Mucosa of descending colon (tissue), 3 donors: ENCODE data around the gene TTC38. TPM values are rescaled to one million over a fixed set of nuclear protein-coding genes. Genes with fewer than 3 reads are reported as not detected.

ENCODE experiments used
- ATAC-seq: fragments of 200-7000 bp; cut with Tn5 transposase; one replicate; pipeline ENCODE4 v1.9.1; 2020; ENCODE audit warnings: mild to moderate bottlenecking, moderate library complexity
- DNase-seq, 3 donors: peaks; one replicate each; pipeline ENCODE4 v3.0.0-alpha.2; 2020
- H3K36me3 ChIP-seq: fragments of 200-600 bp; one replicate; pipeline ENCODE4 v1.8.0; 2021; ENCODE audit warnings: low read depth, mild to moderate bottlenecking
- H3K4me1 ChIP-seq: fragments of 200-600 bp; one replicate; pipeline ENCODE4 v1.8.0; 2021; ENCODE audit warnings: low read depth, mild to moderate bottlenecking
- H3K4me3 ChIP-seq: fragments of 200-600 bp; one replicate; pipeline ENCODE4 v1.8.0; 2021; ENCODE audit warnings: mild to moderate bottlenecking
- H3K9me3 ChIP-seq: fragments of 200-600 bp; one replicate; pipeline ENCODE4 v1.8.0; 2021; ENCODE audit warnings: mild to moderate bottlenecking
- intact Hi-C, 2 donors: fragments of 100-400 bp; cut with DNase I in 1 of 2; cut with micrococcal nuclease in 1 of 2; formaldehyde crosslinking; loops; one replicate each; pipeline versions ENCODE4 v1.11.0 to v1.11.1; 2022; cut with DNase I, micrococcal nuclease
- total RNA-seq, 3 donors: library from RNA; stranded (reverse); fragmentation: NEBNext Ultra II Directional in 2 of 3; extraction: Animal tissue kit (Norgen Biotek cat#: 25700) in 2 of 3; gene quantifications; one replicate each; pipeline versions ENCODE4 v1.2.1 to v1.2.4, GENCODE V29; 2021 to 2023
- TF ChIP-seq, protein P1 (sequence below): fragments of 200-600 bp; IDR thresholded peaks from one replicate; pipeline ENCODE4 v1.8.0; 2022; ENCODE audit warnings: antibody characterized with exemption, mild to moderate bottlenecking
- donor health status: DM: no; HTN: no; CAD: no; lungs with moderate emphysema.
- donor health status: DM: no; HTN: no; CAD: no.
- donor health status: DM: no; HTN: yes; CAD: no.

The TTC38 gene
- total RNA-seq, 3 donors from 2014 or later, result 70.2 to 157 (median 90.7) TPM

DNA sequence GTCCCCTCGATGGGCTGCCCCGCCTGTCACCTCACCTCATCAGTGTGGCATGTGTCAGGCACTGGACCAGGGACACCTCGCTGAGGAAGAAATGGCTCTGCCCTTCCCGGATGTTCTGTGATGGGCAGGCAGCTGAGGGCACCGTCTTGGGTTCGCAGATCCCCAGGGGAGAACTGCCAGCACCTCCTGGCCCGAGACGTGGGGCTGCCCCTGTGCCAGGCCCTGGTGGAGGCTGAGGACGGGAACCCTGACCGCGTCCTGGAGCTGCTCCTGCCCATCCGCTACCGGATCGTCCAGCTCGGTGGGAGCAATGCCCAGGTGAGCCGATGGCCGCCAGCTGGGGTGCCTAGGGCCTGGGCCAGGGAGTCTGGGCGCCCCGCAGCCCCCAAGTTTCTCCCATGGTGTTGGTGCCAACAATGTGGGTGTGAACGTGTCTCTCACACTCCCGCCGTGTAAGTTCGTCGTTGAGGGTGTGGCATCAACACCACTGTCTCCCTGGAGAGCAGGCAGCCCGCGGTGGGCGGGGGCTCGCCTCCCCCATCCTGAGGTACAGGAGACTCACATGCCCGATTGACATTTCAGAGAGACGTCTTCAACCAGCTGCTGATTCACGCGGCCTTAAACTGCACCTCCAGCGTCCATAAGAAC lies 21.6 kb downstream of the TTC38 start:
- peaks cover 3% of the 10 kb centered on the region for H3K4me1 ChIP-seq
- no peak overlapping the region for H3K4me3 ChIP-seq
- TF ChIP-seq, protein P1, sequence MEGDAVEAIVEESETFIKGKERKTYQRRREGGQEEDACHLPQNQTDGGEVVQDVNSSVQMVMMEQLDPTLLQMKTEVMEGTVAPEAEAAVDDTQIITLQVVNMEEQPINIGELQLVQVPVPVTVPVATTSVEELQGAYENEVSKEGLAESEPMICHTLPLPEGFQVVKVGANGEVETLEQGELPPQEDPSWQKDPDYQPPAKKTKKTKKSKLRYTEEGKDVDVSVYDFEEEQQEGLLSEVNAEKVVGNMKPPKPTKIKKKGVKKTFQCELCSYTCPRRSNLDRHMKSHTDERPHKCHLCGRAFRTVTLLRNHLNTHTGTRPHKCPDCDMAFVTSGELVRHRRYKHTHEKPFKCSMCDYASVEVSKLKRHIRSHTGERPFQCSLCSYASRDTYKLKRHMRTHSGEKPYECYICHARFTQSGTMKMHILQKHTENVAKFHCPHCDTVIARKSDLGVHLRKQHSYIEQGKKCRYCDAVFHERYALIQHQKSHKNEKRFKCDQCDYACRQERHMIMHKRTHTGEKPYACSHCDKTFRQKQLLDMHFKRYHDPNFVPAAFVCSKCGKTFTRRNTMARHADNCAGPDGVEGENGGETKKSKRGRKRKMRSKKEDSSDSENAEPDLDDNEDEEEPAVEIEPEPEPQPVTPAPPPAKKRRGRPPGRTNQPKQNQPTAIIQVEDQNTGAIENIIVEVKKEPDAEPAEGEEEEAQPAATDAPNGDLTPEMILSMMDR, result no peak
- intact Hi-C loops, result no loop called here
- DNase-seq, result no peak
- ATAC-seq, result no peak
- peaks cover 9% of the 10 kb centered on the region for H3K36me3 ChIP-seq
- no peaks in the 10 kb centered on the region for H3K9me3 ChIP-seq

DNA sequence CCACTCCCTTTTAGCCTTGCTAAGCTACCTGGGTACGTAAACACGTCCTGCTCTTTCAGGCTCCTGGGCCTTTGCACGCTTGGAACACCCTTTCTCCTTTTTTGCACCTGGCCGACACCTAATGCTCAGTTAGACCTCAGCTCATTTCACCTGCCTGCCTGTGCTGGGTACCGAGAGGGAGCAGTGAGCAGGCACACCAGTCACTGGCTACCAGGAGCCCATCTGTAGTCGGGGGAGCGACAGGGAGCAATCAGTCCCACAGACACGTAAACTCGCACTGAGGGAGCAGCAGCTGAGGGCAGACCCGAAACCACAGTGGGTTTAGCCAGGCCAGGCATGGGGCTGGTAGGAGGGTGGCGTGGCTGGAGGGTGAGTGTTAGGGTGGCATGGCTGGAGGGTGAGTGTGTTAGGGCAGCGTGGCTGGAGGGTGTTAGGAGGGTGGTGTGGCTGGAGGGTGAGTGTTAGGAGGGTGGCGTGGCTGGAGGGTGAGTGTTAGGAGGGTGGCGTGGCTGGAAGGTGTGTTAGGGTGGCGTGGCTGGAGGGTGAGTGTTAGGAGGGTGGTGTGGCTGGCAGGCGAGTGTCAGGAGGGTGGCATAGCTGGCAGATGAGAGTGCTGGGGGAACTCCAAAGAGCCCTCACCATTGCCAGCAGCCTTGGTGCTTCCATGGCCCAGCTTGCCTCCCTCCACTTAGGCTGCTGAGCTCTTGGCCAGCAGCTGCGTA lies 22.5 kb downstream of the TTC38 start:
- intact Hi-C loops, result loop anchor here in 1 of 2 donors (10.0 kb wide), 1 partner anchor 295 kb away; no protein-coding TSS in a partner anchor
- H3K36me3 ChIP-seq, result peaks cover 9% of the 10 kb centered on the region
- H3K9me3 ChIP-seq, result no peaks in the 10 kb centered on the region
- DNase-seq, result no peak
- H3K4me1 ChIP-seq, result peaks cover 3% of the 10 kb centered on the region
- H3K4me3 ChIP-seq, result no peak overlapping the region
- TF ChIP-seq, protein P1, result no peak
- no peak for ATAC-seq

DNA sequence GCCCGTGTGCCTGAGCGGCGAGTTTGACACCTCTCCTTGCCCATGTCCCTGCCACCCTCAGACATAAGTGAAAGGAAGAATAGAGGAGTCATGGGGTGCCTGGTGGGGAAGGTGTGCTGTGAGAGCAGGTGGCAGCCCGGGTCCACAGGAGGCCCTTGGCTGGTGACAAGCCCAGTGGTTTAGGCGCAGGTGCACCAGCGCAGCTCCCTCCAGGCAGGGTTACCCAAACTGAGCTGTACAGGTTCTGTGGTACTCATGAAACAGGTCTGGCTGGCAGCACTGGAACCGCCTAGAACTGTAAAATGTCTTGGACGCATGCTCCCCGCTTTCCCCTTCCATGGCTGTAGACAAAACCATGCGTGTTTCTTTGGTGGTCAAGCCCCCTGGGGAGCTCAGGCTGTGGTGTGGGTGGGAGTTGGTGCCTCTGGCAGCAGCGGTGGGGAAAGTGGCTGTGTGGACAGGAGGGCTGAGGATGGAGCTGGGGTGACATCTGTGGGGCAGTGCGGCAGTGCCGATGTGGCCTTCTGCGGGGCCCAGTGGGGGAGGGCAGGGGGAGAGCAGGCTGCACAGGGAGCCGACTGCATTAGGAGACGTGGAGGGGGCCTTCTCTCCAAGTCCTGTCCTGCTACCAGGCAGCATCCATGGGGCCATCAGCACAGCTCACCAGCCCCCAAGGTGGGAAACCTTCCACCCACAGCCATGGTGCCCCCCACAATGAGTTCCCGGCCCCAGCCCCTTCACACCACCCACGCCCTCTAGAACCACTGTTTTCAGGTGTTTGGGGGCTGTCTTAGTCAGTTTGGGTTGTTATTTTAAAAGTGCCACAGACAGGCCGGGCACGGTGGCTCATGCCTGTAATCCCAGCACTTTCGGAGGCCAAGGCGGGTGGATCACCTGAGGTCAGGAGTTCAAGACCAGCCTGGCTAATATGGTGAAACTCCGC lies 23.3 kb downstream of the TTC38 start:
- Histone ChIP-seq H3K36me3 (peaks cover 9% of the 10 kb centered on the region), H3K9me3 (no peaks in the 10 kb centered on the region), H3K4me3 (no peak overlapping the region), H3K4me1 (peaks cover 11% of the 10 kb centered on the region)
- no peak for DNase-seq
- no peak for ATAC-seq
- TF ChIP-seq, protein P1, result no peak
- intact Hi-C loops, result loop anchor here in 1 of 2 donors (10.0 kb wide), 1 partner anchor 296 kb away; no protein-coding TSS in a partner anchor

DNA sequence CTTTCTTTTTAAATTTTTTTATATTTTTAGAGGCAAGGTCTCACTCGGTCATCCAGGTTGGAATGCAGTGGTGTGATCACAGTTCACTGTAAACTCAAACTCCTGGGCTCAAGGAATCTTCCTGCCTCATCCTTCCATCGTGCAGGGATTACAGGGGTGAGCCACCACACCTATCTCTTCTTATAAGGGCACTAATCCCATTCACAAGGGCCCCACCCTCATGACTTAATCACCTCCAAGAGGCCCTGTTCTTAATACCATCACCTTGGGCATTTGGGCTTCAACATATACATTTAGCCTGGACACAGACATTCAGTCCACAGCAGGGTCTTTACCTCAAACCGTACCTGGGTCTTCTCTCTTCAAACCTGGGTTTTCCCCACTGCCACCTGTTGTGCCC lies 24.4 kb downstream of the TTC38 start:
- Histone ChIP-seq H3K9me3 (no peaks in the 10 kb centered on the region), H3K4me3 (no peak overlapping the region), H3K4me1 (peaks cover 12% of the 10 kb centered on the region), H3K36me3 (peaks cover 9% of the 10 kb centered on the region)
- intact Hi-C loops, result loop anchor here in 1 of 2 donors (10.0 kb wide), 1 partner anchor 297 kb away; no protein-coding TSS in a partner anchor
- TF ChIP-seq, protein P1, result no peak
- ATAC-seq, result no peak
- no peak for DNase-seq

DNA sequence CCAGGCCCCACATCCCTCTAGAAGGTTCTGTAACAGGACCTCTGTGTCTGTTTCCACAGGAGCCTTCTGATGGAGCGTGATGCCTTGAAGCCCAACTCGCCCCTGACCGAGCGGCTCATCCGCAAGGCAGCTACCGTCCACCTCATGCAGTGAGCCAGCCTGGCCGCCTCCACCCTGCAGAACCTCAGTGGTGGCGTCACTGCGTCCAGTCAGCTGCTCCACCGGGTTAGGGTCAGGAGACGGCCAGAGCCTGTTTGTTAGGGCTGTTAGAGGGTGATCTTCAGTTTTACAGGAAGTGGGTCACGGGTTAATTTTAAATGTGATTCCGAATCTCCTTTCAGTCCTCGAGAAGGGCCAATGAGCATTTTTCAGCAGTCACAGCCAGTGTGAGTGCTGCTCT lies 24.9 kb downstream of the TTC38 start:
- Histone ChIP-seq H3K4me3 (no peak overlapping the region), H3K36me3 (peaks cover 9% of the 10 kb centered on the region), H3K9me3 (no peaks in the 10 kb centered on the region), H3K4me1 (peaks cover 17% of the 10 kb centered on the region)
- intact Hi-C loops, result loop anchor here in 1 of 2 donors (10.0 kb wide), 1 partner anchor 298 kb away; no protein-coding TSS in a partner anchor
- no peak for DNase-seq
- TF ChIP-seq, protein P1, result no peak
- no peak for ATAC-seq
